Mesendoderm (in vitro differentiated cells): ENCODE measurements around the gene ZNF124. TPM values are rescaled to one million over a fixed set of nuclear protein-coding genes. Genes with fewer than 3 reads are reported as not detected.

Experiments used
- DNase-seq: peaks from one replicate; pipeline ENCODE4 v3.0.0; 2013
- H2AK5ac ChIP-seq: 2 replicates; pipeline ENCODE4 v1.6.1; 2013; ENCODE audit warnings: low read length, inconsistent platforms
- H2BK120ac ChIP-seq: 2 replicates; pipeline ENCODE4 v1.6.1; 2013; ENCODE audit warnings: low read depth, mild to moderate bottlenecking, low read length, moderate library complexity, mixed read lengths
- H2BK15ac ChIP-seq: replicated peaks from 2 replicates; pipeline ENCODE4 v1.6.1; 2013; ENCODE audit warnings: low read depth, mild to moderate bottlenecking, moderate library complexity
- H2BK5ac ChIP-seq: 2 replicates; pipeline ENCODE4 v1.6.1; 2013; ENCODE audit warnings: low read length, inconsistent platforms
- H3K18ac ChIP-seq: 2 replicates; pipeline ENCODE4 v1.6.1; 2013; ENCODE audit warnings: mild to moderate bottlenecking, low read length, mixed read lengths
- H3K23ac ChIP-seq: one replicate; pipeline ENCODE4 v1.6.1; 2013; ENCODE audit warnings: low read length
- H3K27ac ChIP-seq: 2 replicates; pipeline ENCODE4 v1.5.1; 2013; ENCODE audit warnings: low read depth, mild to moderate bottlenecking, inconsistent platforms, low read length, moderate library complexity
- H3K27me3 ChIP-seq: 2 replicates; pipeline ENCODE4 v1.6.1; 2013; ENCODE audit warnings: low read length, control low read depth, mild to moderate bottlenecking, inconsistent platforms; ENCODE audit not compliant: insufficient read depth, poor library complexity
- H3K36me3 ChIP-seq: 2 replicates; pipeline ENCODE4 v1.6.1; 2013; ENCODE audit warnings: low read length, inconsistent platforms; ENCODE audit not compliant: control insufficient read depth, insufficient read depth
- H3K4ac ChIP-seq: one replicate; pipeline ENCODE4 v1.6.1; 2013; ENCODE audit warnings: low read depth, mild to moderate bottlenecking, low read length, moderate library complexity
- H3K4me1 ChIP-seq: 2 replicates; pipeline ENCODE4 v1.6.1; 2013; ENCODE audit warnings: low read depth, low read length, inconsistent platforms; ENCODE audit not compliant: control insufficient read depth
- H3K4me2 ChIP-seq: 2 replicates; pipeline ENCODE4 v1.6.1; 2013; ENCODE audit warnings: low read length
- H3K4me3 ChIP-seq: 2 replicates; pipeline ENCODE4 v1.5.1; 2013; ENCODE audit warnings: mild to moderate bottlenecking, low read length
- H3K56ac ChIP-seq: one replicate; pipeline ENCODE4 v1.6.1; 2013; ENCODE audit warnings: low read length
- H3K79me1 ChIP-seq: 2 replicates; pipeline ENCODE4 v1.6.1; 2013; ENCODE audit warnings: low read length, inconsistent platforms
- H3K79me2 ChIP-seq: 2 replicates; pipeline ENCODE4 v1.6.1; 2013; ENCODE audit warnings: mild to moderate bottlenecking, low read length; ENCODE audit not compliant: control insufficient read depth, insufficient read depth
- H3K9ac ChIP-seq: 2 replicates; pipeline ENCODE4 v1.6.1; 2013; ENCODE audit warnings: low read length, inconsistent platforms
- H4K5ac ChIP-seq: one replicate; pipeline ENCODE4 v1.6.1; 2013; ENCODE audit warnings: low read length
- H4K8ac ChIP-seq: one replicate; pipeline ENCODE4 v1.6.1; 2013; ENCODE audit warnings: low read depth, mild to moderate bottlenecking, control low read depth, low read length, moderate library complexity
- WGBS: extraction: QIAGEN DNeasy Blood & Tissue Kit; methylation state at CpG from one replicate; pipeline ENCODE4 v1.1.7; 2013; ENCODE audit warnings: low lambda C conversion rate, missing lambda C conversion rate; ENCODE audit not compliant: insufficient coverage; ENCODE audit errors: extremely low coverage; 5-methylcytosine and 5-hydroxymethylcytosine counted together
- small RNA-seq: library from polyadenylated mRNA; stranded (forward); fragments of <200 nt; extraction: miRNeasy Mini kit (QIAGEN cat#:217004); gene quantifications from one replicate; pipeline ENCODE3, GENCODE V24; 2013; ENCODE audit not compliant: insufficient read depth

Gene ZNF124

DNA sequence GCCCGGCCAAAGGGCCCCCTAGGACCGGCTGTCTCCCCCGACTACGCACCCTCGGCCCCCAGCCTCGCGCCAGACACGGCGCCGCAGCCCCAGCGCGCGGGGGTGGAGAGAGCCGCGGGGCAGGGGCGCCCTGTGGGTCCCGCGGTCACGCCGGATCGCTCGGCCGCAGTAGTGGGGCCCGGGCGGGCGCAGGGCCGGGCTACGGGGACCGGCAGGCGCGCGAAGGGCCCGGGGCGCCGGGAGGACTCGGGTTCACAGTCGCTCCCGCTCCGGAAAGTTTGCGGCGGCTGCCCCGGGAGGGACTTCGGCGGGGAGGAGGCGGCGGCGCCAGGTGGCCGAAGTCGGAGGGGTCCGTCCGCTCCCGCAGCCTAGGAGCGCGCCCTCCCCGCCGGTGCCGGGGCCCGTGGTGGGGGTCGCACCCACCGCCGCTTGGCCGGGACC is 60.5 kb downstream of the ZNF124 start:
- no peak overlapping the region for H2BK5ac ChIP-seq
- peak overlapping the region; percentile 50 for H3K23ac ChIP-seq
- H3K4me1 ChIP-seq, result no peaks in the 10 kb centered on the region
- H3K27me3 ChIP-seq, result peaks cover 5% of the 10 kb centered on the region
- peak overlapping the region; percentile 87 for H3K56ac ChIP-seq
- no peak overlapping the region for H2BK15ac ChIP-seq
- H3K27ac ChIP-seq, result no peak overlapping the region
- no CpG with 5 or more reads among the region's 62 CpGs for WGBS
- peak overlapping the region; percentile 38 for H3K4ac ChIP-seq
- H3K79me2 ChIP-seq, result no peaks in the 10 kb centered on the region
- peak overlapping the region; percentile 18 for H3K4me3 ChIP-seq
- H4K8ac ChIP-seq, result no peak overlapping the region
- H3K36me3 ChIP-seq, result no peaks in the 10 kb centered on the region
- no peak overlapping the region for H2AK5ac ChIP-seq
- peak overlapping the region; percentile 89 for H3K4me2 ChIP-seq
- H3K79me1 ChIP-seq, result no peaks in the 10 kb centered on the region
- H4K5ac ChIP-seq, result no peak overlapping the region
- peak overlapping the region; percentile 50 for H3K9ac ChIP-seq
- DNase-seq, result no peak
- H2BK120ac ChIP-seq, result no peak overlapping the region
- peak overlapping the region; percentile 17 for H3K18ac ChIP-seq

DNA sequence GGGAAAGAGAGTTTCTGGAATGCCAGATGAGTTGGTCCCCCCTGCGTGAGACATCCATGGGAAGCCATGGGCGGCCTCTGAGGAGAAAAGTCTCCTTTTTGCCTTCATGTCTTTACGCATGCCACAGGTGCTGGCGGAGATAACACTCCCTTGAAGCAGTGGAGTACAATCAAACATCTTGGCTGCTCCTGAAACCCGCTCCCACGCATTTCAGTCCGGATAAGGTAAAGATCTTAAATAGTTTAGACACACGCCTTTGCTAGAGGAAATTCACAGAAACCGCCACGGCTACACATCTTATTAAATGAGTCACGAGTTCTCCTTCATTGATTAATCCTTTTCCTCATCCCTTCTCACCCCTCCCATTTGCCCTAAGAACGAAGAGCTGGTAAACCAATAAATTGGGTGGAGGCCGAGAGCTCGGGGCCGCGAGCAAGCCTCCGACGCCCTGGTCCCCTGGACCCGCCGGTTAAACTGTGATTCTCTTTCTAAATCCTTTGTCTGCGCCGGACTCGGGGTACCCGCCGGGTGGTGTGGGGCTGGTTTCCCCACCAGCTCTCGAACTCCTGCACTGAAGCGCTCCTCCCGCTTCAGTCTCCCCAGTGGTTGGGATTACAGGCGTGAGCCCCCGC is 61.1 kb downstream of the ZNF124 start:
- H4K8ac ChIP-seq, result no peak overlapping the region
- H3K18ac ChIP-seq, result peak overlapping the region; percentile 17
- no peak overlapping the region for H4K5ac ChIP-seq
- DNase-seq, result no peak
- no peak overlapping the region for H3K4me3 ChIP-seq
- H2AK5ac ChIP-seq, result no peak overlapping the region
- H3K23ac ChIP-seq, result peak overlapping the region; percentile 50
- peak overlapping the region; percentile 87 for H3K56ac ChIP-seq
- H2BK120ac ChIP-seq, result no peak overlapping the region
- no CpG with 5 or more reads among the region's 30 CpGs for WGBS
- no peaks in the 10 kb centered on the region for H3K79me2 ChIP-seq
- no peak overlapping the region for H3K27ac ChIP-seq
- H3K4me2 ChIP-seq, result peak overlapping the region; percentile 51
- H2BK5ac ChIP-seq, result no peak overlapping the region
- peaks cover 5% of the 10 kb centered on the region for H3K27me3 ChIP-seq
- H3K4ac ChIP-seq, result peak overlapping the region; percentile 38
- no peaks in the 10 kb centered on the region for H3K4me1 ChIP-seq
- no peak overlapping the region for H2BK15ac ChIP-seq
- peak overlapping the region; percentile 50 for H3K9ac ChIP-seq
- no peaks in the 10 kb centered on the region for H3K36me3 ChIP-seq
- no peaks in the 10 kb centered on the region for H3K79me1 ChIP-seq

DNA sequence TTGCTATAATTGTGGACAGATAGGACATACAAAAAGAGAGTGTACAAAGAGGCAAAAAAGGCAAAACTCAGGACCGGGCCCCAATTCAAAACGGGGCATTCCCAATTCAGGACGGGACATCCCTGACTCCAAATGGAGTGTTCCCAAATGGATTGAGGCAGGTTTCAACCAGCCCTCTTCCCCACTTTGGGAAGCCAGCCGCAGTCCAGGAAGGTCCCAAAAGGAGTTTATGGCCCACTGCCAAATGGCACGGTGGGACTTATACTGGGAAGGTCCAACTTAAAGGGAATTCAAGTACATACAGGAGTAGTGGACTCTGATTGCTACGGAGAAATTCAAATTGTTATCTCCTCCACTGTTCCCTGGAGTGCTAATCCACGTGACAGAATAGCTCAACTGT is 64.1 kb downstream of the ZNF124 start:
- Histone ChIP-seq H3K9ac (no peak overlapping the region), H3K56ac (no peak overlapping the region), H3K79me1 (no peaks in the 10 kb centered on the region), H3K4me2 (no peak overlapping the region), H3K4me1 (peaks cover 2% of the 10 kb centered on the region), H3K79me2 (peaks cover 10% of the 10 kb centered on the region), H4K5ac (no peak overlapping the region), H3K4ac (no peak overlapping the region), H2BK15ac (no peak overlapping the region), H3K4me3 (no peak overlapping the region), H2BK120ac (no peak overlapping the region), H3K23ac (no peak overlapping the region), H3K36me3 (no peaks in the 10 kb centered on the region), H2AK5ac (no peak overlapping the region), H3K18ac (no peak overlapping the region), H4K8ac (no peak overlapping the region), H2BK5ac (no peak overlapping the region), H3K27me3 (peaks cover 5% of the 10 kb centered on the region), H3K27ac (no peak overlapping the region)
- DNase-seq, result no peak
- WGBS, result no CpG with 5 or more reads among the region's 7 CpGs

DNA sequence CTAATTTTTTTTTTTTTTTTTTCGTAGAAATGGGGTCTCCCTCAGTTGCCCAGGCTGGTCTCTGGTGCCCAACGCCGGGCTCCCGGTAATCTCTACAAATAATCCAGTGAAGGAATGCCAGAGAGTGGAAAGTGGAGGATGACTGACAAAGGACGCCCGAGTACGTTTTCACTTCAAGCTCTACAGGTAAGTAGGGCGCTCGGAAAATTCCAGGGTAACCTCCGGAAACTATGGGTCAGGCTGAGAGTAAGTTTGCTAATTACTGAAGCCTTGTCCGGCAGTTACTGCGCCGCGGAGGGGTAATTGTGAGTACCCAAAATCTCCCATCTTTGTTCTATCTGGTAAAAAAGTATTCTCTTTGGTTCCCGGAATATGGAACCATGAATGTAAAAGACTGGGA is 65.9 kb downstream of the ZNF124 start:
- DNase-seq, result no peak
- no peak overlapping the region for H4K8ac ChIP-seq
- H3K23ac ChIP-seq, result no peak overlapping the region
- peaks cover 2% of the 10 kb centered on the region for H3K27me3 ChIP-seq
- H3K36me3 ChIP-seq, result no peaks in the 10 kb centered on the region
- no peak overlapping the region for H3K4ac ChIP-seq
- H3K79me2 ChIP-seq, result peaks cover 17% of the 10 kb centered on the region
- peaks cover 2% of the 10 kb centered on the region for H3K4me1 ChIP-seq
- H3K56ac ChIP-seq, result no peak overlapping the region
- H2BK5ac ChIP-seq, result no peak overlapping the region
- no peak overlapping the region for H3K27ac ChIP-seq
- H3K4me2 ChIP-seq, result no peak overlapping the region
- no peak overlapping the region for H2BK120ac ChIP-seq
- no peak overlapping the region for H2AK5ac ChIP-seq
- H3K9ac ChIP-seq, result no peak overlapping the region
- no peak overlapping the region for H4K5ac ChIP-seq
- H3K79me1 ChIP-seq, result peaks cover 4% of the 10 kb centered on the region
- H3K18ac ChIP-seq, result peak overlapping the region; percentile 32
- no CpG with 5 or more reads among the region's 15 CpGs for WGBS
- no peak overlapping the region for H3K4me3 ChIP-seq
- no peak overlapping the region for H2BK15ac ChIP-seq

Small RNA genes within 50 kb of the gene (small RNA-seq; reads per million reads assigned to genes)
- gene AL390728.3 (not detected), gene RNA5SP82 (not detected)
